ENCODE data around the gene PROX1. TPM values are rescaled to one million over a fixed set of nuclear protein-coding genes. Genes with fewer than 3 reads are reported as not detected.

Gene PROX1
- total and polyA plus RNA-seq, 2 donors from 2014 or later: 0.92 to 6.6 TPM

DNA sequence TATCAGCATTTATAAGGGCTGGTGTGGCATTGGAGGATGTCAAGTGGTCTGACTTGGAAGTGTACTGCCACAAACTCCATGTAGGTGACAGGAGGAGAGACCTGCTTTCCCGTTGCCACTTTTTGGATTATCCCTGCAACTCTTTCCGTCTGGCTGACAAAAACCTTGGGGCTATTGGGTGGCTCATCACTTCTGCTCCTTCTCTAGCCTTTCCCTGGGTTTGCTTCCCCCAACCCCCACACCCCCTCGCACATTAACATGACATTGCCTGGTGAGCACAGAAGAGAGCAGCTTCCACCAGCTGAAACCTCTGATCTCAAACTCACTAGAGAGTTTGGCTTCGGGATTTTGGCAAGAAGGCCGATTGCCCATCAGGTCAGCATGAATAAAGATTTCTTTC lies 39.2 kb downstream of the PROX1 start:
- FAIRE-seq: no peak
- Histone ChIP-seq H3K36me3 (ENCODE audit: control insufficient read depth in 2 of 3, insufficient read depth in 3 of 3, low read length in 3 of 3) (no peaks in the 10 kb centered on the region), H3K4me3 (ENCODE audit: low read length in 3 of 3) (no peak overlapping the region), H3K27ac (ENCODE audit: low read depth in 2 of 2, low read length in 2 of 2) (no peak overlapping the region), H3K27me3 (ENCODE audit: control insufficient read depth, insufficient read depth, low read length) (no peaks in the 10 kb centered on the region), H3K9me3 (ENCODE audit: control insufficient read depth in 2 of 3, insufficient read depth in 1 of 3, low read length in 3 of 3) (no peaks in the 10 kb centered on the region), H3K9ac (ENCODE audit: low read length in 3 of 3) (no peak overlapping the region), H3K4me1 (ENCODE audit: control insufficient read depth in 2 of 3, insufficient read depth in 2 of 3, low read depth in 1 of 3, low read length in 3 of 3) (no peaks in the 10 kb centered on the region)
- TF ChIP-seq, protein P1, sequence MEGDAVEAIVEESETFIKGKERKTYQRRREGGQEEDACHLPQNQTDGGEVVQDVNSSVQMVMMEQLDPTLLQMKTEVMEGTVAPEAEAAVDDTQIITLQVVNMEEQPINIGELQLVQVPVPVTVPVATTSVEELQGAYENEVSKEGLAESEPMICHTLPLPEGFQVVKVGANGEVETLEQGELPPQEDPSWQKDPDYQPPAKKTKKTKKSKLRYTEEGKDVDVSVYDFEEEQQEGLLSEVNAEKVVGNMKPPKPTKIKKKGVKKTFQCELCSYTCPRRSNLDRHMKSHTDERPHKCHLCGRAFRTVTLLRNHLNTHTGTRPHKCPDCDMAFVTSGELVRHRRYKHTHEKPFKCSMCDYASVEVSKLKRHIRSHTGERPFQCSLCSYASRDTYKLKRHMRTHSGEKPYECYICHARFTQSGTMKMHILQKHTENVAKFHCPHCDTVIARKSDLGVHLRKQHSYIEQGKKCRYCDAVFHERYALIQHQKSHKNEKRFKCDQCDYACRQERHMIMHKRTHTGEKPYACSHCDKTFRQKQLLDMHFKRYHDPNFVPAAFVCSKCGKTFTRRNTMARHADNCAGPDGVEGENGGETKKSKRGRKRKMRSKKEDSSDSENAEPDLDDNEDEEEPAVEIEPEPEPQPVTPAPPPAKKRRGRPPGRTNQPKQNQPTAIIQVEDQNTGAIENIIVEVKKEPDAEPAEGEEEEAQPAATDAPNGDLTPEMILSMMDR (IDR thresholded peaks at IDR 0.05; ENCODE audit: borderline replicate concordance, extremely low read depth, insufficient read depth): no peak
- intact Hi-C loops (cut with DNase I): no loop called here
- no peak for DNase-seq

GRCh38 chr1:214027498-214027897 lies 39.7 kb downstream of the PROX1 start:
- no peak overlapping the region for H3K27ac ChIP-seq (ENCODE audit: low read depth in 2 of 2, low read length in 2 of 2)
- H3K4me3 ChIP-seq (ENCODE audit: low read length in 3 of 3): no peak overlapping the region
- no peaks in the 10 kb centered on the region for H3K9me3 ChIP-seq (ENCODE audit: control insufficient read depth in 2 of 3, insufficient read depth in 1 of 3, low read length in 3 of 3)
- no peaks in the 10 kb centered on the region for H3K4me1 ChIP-seq (ENCODE audit: control insufficient read depth in 2 of 3, insufficient read depth in 2 of 3, low read depth in 1 of 3, low read length in 3 of 3)
- no peaks in the 10 kb centered on the region for H3K27me3 ChIP-seq (ENCODE audit: control insufficient read depth, insufficient read depth, low read length)
- FAIRE-seq (no peak), DNase-seq (no peak)
- TF ChIP-seq, protein P1 (IDR thresholded peaks at IDR 0.05; ENCODE audit: borderline replicate concordance, extremely low read depth, insufficient read depth): no peak
- H3K36me3 ChIP-seq (ENCODE audit: control insufficient read depth in 2 of 3, insufficient read depth in 3 of 3, low read length in 3 of 3): no peaks in the 10 kb centered on the region
- H3K9ac ChIP-seq (ENCODE audit: low read length in 3 of 3): no peak overlapping the region
- intact Hi-C loops (cut with DNase I): no loop called here

DNA sequence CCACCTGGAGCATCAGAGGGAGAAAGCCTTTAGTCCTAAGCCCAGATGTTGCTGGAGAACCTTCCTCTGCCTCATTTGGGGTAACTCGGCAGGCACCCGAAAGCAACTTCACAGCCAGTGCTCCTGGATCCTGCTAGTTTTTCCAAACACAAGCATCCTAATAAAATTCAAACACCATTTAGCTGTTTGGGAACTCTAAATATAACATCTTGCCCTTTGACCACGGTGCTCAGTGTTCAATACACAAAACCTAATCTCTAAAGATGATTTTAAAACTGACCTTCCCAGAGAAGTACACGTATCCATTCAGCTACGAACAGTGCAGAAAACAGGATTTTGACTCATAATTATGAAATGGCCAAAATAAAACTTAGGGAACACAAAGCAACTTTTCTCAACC lies 40.3 kb downstream of the PROX1 start:
- FAIRE-seq: no peak

More for the DNA sequence above, 40.3 kb downstream of the PROX1 start:
- Histone ChIP-seq H3K27ac (ENCODE audit: low read depth in 2 of 2, low read length in 2 of 2) (no peak overlapping the region), H3K4me1 (ENCODE audit: control insufficient read depth in 2 of 3, insufficient read depth in 2 of 3, low read depth in 1 of 3, low read length in 3 of 3) (no peaks in the 10 kb centered on the region), H3K9me3 (ENCODE audit: control insufficient read depth in 2 of 3, insufficient read depth in 1 of 3, low read length in 3 of 3) (no peaks in the 10 kb centered on the region), H3K27me3 (ENCODE audit: control insufficient read depth, insufficient read depth, low read length) (no peaks in the 10 kb centered on the region), H3K9ac (ENCODE audit: low read length in 3 of 3) (no peak overlapping the region), H3K36me3 (ENCODE audit: control insufficient read depth in 2 of 3, insufficient read depth in 3 of 3, low read length in 3 of 3) (no peaks in the 10 kb centered on the region), H3K4me3 (ENCODE audit: low read length in 3 of 3) (no peak overlapping the region)
- intact Hi-C loops (cut with DNase I): no loop called here
- TF ChIP-seq, protein P1 (IDR thresholded peaks at IDR 0.05; ENCODE audit: borderline replicate concordance, extremely low read depth, insufficient read depth): no peak
- DNase-seq: no peak
